H1 (cell line): ENCODE data around the gene FBH1. TPM values are rescaled to one million over a fixed set of nuclear protein-coding genes. Genes with fewer than 3 reads are reported as not detected.

Experiments used
- CHD1 ChIP-seq: IDR thresholded peaks from 2 replicates; pipeline ENCODE4 v1.6.1; 2012; ENCODE audit warnings: low read depth, low read length, improper control_type of control experiment
- HDAC6 ChIP-seq: IDR thresholded peaks from one replicate; pipeline ENCODE4 v1.7.1; 2012; ENCODE audit warnings: low read depth, mild to moderate bottlenecking, inconsistent platforms, low read length, moderate library complexity
- KDM5A ChIP-seq: fragments of 200-600 bp; IDR thresholded peaks from 2 replicates; pipeline ENCODE4 v1.7.1; 2012; ENCODE audit warnings: mild to moderate bottlenecking, low read length, inconsistent platforms, mixed read lengths
- POLR2AphosphoS5 ChIP-seq: IDR thresholded peaks from 2 replicates; pipeline ENCODE4 v1.6.1; 2011; ENCODE audit warnings: low read depth, low read length
- RBBP5 ChIP-seq: IDR thresholded peaks from 2 replicates; pipeline ENCODE4 v1.7.1; 2012; ENCODE audit warnings: low read depth, mild to moderate bottlenecking, inconsistent platforms, low read length, moderate library complexity, borderline replicate concordance
- polyA plus RNA-seq, 7 experiments: library from polyadenylated mRNA; depleted of rRNA in 3 of 7; stranded (reverse) in 5 of 7; unstranded in 2 of 7; fragments of >200 nt in 5 of 7; fragments of 200-250 nt in 2 of 7; gene quantifications; 1 replicate in 5 of 7; 2 replicates in 1 of 7; 4 replicates in 1 of 7; pipeline versions ENCODE4 v1.2.1 to v1.2.3, GENCODE V29; 2011 to 2013; ENCODE audit warnings: missing spikeins in 2 of 7, mixed read lengths in 2 of 7
- total RNA-seq: library from RNA; stranded (reverse); fragmentation: NEBNext Ultra II Directional; extraction: Animal tissue kit (Norgen Biotek cat#: 25700); gene quantifications from 2 replicates; pipeline ENCODE4 v1.2.1, GENCODE V29; 2021

The FBH1 gene
- total and polyA plus RNA-seq, 2 of the 8 experiments (the other 6 are each of a cell fraction or from before 2014, with no cell fraction given): 31.1 to 51.8 TPM

DNA sequence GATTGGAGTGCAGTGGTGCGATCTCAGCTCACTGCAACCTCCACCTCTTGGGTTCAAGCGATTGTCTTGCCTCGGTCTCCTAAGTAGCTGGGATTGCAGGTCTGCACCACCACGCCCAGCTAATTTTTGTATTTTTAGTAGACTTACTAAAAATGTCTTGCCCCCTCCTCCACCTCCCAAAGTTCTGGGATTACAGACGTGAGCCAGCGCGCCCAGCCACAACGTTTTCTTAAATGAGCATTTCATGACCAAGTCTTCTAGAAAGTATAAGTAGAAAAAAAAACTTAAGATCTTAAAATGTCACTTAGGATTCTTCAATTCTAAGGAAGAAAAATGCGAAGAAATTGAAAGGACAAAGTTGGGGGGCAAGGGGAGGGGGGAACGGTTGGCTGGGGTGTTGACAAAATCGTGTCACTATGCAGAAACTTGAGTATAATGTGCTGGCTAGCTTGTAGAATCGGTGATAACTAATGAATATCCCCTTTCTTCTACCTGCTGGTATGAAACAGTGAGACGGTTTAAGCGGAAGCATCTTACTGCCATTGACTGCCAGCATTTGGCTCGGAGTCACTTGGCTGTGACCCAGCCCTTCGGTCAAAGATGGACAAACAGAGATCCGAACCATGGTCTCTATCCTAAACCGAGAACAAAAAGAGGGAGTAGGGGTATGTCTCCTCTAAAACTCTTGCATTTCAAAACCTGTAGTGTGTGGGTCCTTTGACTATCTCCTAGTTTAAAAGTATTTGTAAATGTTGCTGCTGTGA is 12.7 kb downstream of the FBH1 start (continued):
- TF ChIP-seq POLR2AphosphoS5 (no peak), KDM5A (no peak), HDAC6 (no peak), RBBP5 (no peak), CHD1 (no peak)
